ACC112 (cell line): Measurements from ENCODE around the gene RNH1.

ENCODE experiments used
- H2AFZ ChIP-seq: fragments of 200-600 bp; sonication (generic); one replicate; pipeline ENCODE4 v1.6.0; 2017; ENCODE audit warnings: antibody characterized with exemption, low read length; ENCODE audit not compliant: unreplicated experiment
- H3K27ac ChIP-seq: fragments of 200-600 bp; sonication (generic); 2 replicates; pipeline ENCODE4 v1.5.1; 2014; ENCODE audit warnings: low read depth, mild to moderate bottlenecking, antibody characterized with exemption, low read length, moderate library complexity
- H3K27me3 ChIP-seq: fragments of 200-600 bp; sonication (generic); 2 replicates; pipeline ENCODE4 v1.6.1; 2014; ENCODE audit warnings: mild to moderate bottlenecking, antibody characterized with exemption, low read length, moderate library complexity, mixed read lengths; ENCODE audit not compliant: insufficient read depth
- H3K36me3 ChIP-seq: fragments of 200-600 bp; sonication (generic); 2 replicates; pipeline ENCODE4 v1.6.1; 2016; ENCODE audit warnings: mild to moderate bottlenecking, antibody characterized with exemption, low read length, moderate library complexity, mixed read lengths; ENCODE audit not compliant: insufficient read depth
- H3K4me1 ChIP-seq: fragments of 200-600 bp; sonication (generic); one replicate; pipeline ENCODE4 v1.6.1; 2016; ENCODE audit warnings: low read length, mixed read lengths; ENCODE audit not compliant: insufficient read depth, unreplicated experiment, control insufficient read depth
- H3K4me3 ChIP-seq: fragments of 200-600 bp; sonication (generic); 2 replicates; pipeline ENCODE4 v1.5.1; 2014; ENCODE audit warnings: mild to moderate bottlenecking, low read depth, low read length
- H3K79me2 ChIP-seq: fragments of 200-600 bp; sonication (generic); one replicate; pipeline ENCODE4 v1.6.0; 2016; ENCODE audit warnings: low read length; ENCODE audit not compliant: control insufficient read depth, unreplicated experiment, insufficient read depth

The RNH1 gene

DNA sequence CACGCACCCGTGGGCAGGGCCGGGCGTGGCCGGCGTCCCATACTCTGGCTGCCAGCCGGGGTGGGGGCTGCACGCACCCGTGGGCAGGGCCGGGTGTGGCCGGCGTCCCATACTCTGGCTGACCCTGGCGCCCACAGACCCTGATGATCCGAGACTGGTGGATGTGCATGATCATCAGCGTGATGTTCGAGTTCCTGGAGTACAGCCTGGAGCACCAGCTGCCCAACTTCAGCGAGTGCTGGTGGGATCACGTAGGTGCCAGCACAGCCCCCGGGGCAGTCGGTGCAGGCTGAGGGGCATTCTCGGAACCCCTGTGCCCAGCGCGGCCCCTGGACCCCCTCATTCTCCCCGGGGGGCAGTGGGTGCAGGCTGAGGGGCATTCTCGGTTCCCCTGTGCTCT, 19.0 kb downstream of the RNH1 start:
- H3K27me3 ChIP-seq = no peaks in the 10 kb centered on the region
- H3K36me3 ChIP-seq = no peaks in the 10 kb centered on the region
- H3K4me3 ChIP-seq = no peak overlapping the region
- no peak overlapping the region for H2AFZ ChIP-seq
- no peaks in the 10 kb centered on the region for H3K4me1 ChIP-seq
- no peak overlapping the region for H3K27ac ChIP-seq
- no peaks in the 10 kb centered on the region for H3K79me2 ChIP-seq

- Histone ChIP-seq H3K36me3 (no peaks in the 10 kb centered on the region), H2AFZ (no peak overlapping the region), H3K79me2 (no peaks in the 10 kb centered on the region), H3K27ac (no peak overlapping the region), H3K4me3 (no peak overlapping the region), H3K27me3 (no peaks in the 10 kb centered on the region), H3K4me1 (no peaks in the 10 kb centered on the region)
Measured at GRCh38 chr11:487571-488021, 19.4 kb downstream of the RNH1 start.

DNA sequence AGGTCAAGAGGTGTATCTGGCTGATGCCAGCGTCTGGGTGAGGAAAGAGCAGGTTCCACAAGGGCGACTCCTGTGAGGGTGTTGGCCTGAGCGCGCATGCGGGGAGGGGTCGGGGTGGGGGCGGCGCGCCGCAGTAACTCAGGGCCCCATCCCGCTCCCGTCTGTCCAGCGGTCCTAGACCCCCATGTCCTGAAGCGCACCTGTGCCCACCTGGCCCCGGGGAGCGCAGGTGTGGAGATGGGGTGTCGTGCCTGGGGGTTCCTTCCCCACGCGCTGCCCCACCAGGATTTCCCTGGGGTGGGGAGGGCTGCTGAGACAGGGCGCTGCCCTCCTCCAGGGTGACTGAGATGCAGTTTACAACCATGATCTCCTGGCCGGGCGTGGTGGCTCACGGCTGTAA, 20.9 kb downstream of the RNH1 start:
- Histone ChIP-seq H3K36me3 (peaks cover 4% of the 10 kb centered on the region; the same call in 1 of the 2 replicates), H3K27ac (no peak overlapping the region), H3K4me1 (no peaks in the 10 kb centered on the region), H3K79me2 (no peaks in the 10 kb centered on the region), H3K4me3 (no peak overlapping the region), H3K27me3 (no peaks in the 10 kb centered on the region), H2AFZ (no peak overlapping the region)

DNA sequence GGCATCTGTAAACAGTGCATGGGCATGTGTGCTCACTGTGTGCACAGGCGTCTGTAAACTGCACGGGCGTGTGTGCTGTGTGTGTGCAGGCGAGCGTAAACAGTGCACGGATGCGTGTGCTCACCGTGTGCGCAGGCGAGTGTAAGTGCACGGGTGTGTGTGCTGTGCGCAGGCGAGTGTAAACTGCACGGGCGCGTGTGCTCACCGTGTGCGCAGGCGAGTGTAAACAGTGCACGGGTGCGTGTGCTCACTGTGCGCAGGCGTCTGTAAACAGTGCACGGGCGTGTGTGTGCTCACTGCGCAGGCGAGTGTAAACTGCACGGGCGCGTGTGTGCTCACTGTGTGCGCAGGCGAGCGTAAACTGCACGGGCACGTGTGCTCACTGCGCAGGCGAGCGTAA, 22.4 kb downstream of the RNH1 start:
- no peak overlapping the region for H3K27ac ChIP-seq
- H3K4me1 ChIP-seq = no peaks in the 10 kb centered on the region
- no peaks in the 10 kb centered on the region for H3K79me2 ChIP-seq
- no peaks in the 10 kb centered on the region for H3K27me3 ChIP-seq
- no peak overlapping the region for H2AFZ ChIP-seq
- peaks cover 10% of the 10 kb centered on the region; the same call in 1 of the 2 replicates for H3K36me3 ChIP-seq
- no peak overlapping the region for H3K4me3 ChIP-seq

GRCh38 chr11:479311-479710, 27.7 kb downstream of the RNH1 start:
- Histone ChIP-seq H3K4me1 (no peaks in the 10 kb centered on the region), H3K79me2 (peaks cover 13% of the 10 kb centered on the region), H2AFZ (no peak overlapping the region), H3K27ac (no peak overlapping the region), H3K4me3 (no peak overlapping the region), H3K36me3 (peaks cover 19% of the 10 kb centered on the region; the same call in 1 of the 2 replicates), H3K27me3 (no peaks in the 10 kb centered on the region)

- Histone ChIP-seq H3K4me3 (no peak overlapping the region), H2AFZ (no peak overlapping the region), H3K27me3 (no peaks in the 10 kb centered on the region), H3K36me3 (peaks cover 19% of the 10 kb centered on the region; the same call in 1 of the 2 replicates), H3K4me1 (no peaks in the 10 kb centered on the region), H3K79me2 (peaks cover 25% of the 10 kb centered on the region), H3K27ac (no peak overlapping the region)
Measured at GRCh38 chr11:477052-477715, 29.9 kb downstream of the RNH1 start.

DNA sequence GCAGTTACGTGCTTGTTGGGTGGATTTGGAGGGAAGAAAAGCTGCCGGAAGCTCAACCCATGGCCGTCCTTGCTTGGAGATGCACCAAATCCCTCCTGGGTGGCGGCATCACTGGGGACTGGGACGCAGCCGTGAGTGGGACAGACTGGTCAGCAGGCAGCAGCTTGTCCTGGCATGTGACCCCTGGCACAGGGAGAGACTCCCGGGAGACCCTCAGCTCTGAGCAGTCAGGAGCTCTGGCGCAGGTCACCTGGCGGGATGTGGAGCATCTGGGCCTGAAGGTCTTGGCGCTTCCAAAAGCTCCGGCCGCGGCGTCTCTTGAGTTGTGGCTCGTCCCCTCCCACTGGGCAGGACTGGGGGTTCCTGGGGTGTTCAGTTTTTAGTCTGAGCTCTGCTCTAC, 30.6 kb downstream of the RNH1 start:
- H3K36me3 ChIP-seq = peaks cover 18% of the 10 kb centered on the region; the same call in 1 of the 2 replicates
- H3K4me3 ChIP-seq = no peak overlapping the region
- H2AFZ ChIP-seq = no peak overlapping the region
- no peaks in the 10 kb centered on the region for H3K27me3 ChIP-seq
- H3K4me1 ChIP-seq = no peaks in the 10 kb centered on the region
- peaks cover 30% of the 10 kb centered on the region for H3K79me2 ChIP-seq
- H3K27ac ChIP-seq = no peak overlapping the region

DNA sequence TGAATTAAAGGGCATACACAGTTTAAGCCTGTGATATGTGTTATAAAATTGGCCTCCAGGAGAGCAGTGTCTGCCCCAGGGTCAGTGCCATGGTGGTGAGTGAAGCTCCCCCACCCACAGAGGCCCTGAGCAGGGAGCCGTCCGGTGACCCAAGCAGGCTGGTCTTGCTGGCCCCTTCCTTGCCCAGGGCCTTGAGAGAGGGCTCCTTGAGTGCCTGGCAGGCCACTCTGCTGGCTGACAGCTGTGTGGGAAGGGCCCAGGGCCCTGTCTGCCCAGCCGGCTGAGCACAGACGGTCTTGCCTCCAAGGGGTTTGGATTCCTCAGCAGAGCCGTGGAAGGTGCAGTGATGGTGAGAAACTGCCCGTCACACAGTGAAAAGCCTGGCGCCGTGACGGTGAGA, 31.1 kb downstream of the RNH1 start:
- no peaks in the 10 kb centered on the region for H3K27me3 ChIP-seq
- peaks cover 13% of the 10 kb centered on the region; the same call in 1 of the 2 replicates for H3K36me3 ChIP-seq
- H3K79me2 ChIP-seq = peaks cover 34% of the 10 kb centered on the region

DNA sequence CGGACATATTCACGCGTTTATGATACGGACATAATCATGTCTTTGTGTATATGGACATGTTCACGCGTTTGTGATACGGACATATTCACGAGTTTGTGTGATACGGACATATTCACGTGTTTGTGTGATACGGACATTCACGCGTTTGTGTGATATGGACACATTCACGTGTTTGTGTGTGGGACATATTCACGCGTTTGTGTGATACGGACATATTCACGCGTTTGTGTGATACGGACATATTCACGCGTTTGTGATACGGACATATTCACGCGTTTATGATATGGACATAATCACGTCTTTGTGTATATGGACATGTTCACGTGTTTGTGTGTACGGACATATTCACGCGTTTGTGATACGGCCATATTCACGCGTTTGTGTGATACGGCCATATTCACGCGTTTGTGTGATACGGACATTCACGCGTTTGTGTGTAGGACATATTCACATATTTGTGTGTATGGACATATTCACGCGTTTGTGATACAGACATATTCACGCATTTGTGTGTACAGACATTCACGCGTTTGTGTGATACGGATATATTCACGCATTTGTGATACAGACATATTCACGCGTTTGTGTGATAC, 32.0 kb downstream of the RNH1 start:
- H3K4me1 ChIP-seq = peaks cover 3% of the 10 kb centered on the region
- H3K27me3 ChIP-seq = no peaks in the 10 kb centered on the region
- H3K79me2 ChIP-seq = peaks cover 36% of the 10 kb centered on the region
- H3K36me3 ChIP-seq = peaks cover 13% of the 10 kb centered on the region; the same call in 1 of the 2 replicates
- no peak overlapping the region for H3K27ac ChIP-seq
- H2AFZ ChIP-seq = no peak overlapping the region
- no peak overlapping the region for H3K4me3 ChIP-seq

More for the DNA sequence above, 31.1 kb downstream of the RNH1 start:
- no peak overlapping the region for H3K27ac ChIP-seq
- no peaks in the 10 kb centered on the region for H3K4me1 ChIP-seq
- H3K4me3 ChIP-seq = no peak overlapping the region
- H2AFZ ChIP-seq = no peak overlapping the region

DNA sequence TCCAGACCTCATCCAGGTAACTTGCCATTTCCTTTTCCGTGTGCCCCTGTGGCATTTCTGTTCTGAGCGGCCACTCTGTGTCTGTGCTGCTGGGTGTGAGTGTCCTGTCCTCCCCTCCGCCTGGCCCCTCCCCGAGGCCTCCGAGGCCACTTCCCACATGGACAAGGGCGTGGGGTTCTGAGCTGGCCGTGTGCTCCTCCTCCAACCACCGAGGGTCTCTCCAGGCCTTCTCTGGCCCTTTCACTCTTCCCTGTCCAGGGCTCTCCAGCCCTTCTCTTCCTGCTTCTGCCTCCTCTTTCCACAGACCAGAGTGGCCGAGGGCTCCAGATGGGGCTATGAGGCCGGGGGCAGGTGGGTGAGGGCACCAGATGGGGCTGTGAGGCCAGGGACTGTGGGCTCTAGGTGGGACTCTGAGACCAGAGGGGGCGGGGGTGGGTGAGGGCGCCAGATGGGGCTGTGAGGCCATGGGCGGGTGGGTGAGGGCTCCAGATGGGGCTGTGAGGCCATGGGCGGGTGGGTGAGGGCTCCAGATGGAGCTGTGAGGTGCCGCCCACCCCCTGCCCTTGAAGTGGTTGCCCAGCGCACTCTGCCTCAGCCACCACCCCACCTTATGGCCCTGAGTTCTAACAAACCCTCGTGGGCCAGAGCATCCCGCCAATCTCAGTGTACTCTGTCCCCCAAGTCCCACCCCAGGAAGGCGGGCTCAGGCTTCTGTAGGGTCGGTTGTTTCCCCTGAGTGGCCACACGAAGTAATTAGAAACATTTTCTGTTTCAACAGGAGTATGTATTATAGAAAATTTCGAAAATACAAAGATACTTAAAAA, 32.9 kb downstream of the RNH1 start:
- H3K27me3 ChIP-seq = no peaks in the 10 kb centered on the region
- peaks cover 7% of the 10 kb centered on the region; the same call in 1 of the 2 replicates for H3K36me3 ChIP-seq
- peaks cover 36% of the 10 kb centered on the region for H3K79me2 ChIP-seq
- H2AFZ ChIP-seq = no peak overlapping the region
- H3K27ac ChIP-seq = no peak overlapping the region
- H3K4me1 ChIP-seq = peaks cover 11% of the 10 kb centered on the region
- H3K4me3 ChIP-seq = no peak overlapping the region
